Left lung (tissue), 10 donors: ENCODE data around the gene KLKB1. TPM values are rescaled to one million over a fixed set of nuclear protein-coding genes. Genes with fewer than 3 reads are reported as not detected.

Source experiments
- ATAC-seq: fragments of 200-7000 bp; cut with Tn5 transposase; one replicate; pipeline ENCODE4 v1.9.1; 2020; ENCODE audit warnings: moderate library complexity
- DNase-seq, 4 donors: peaks; one replicate each; pipeline ENCODE4 v3.0.0-alpha.2; 2013 to 2020
- H3K27ac ChIP-seq, 2 donors: fragments of 200-600 bp; sonication (generic) in 1 of 2; one replicate each; pipeline versions ENCODE4 v1.5.0 to v1.8.0; 2020 to 2021
- H3K27me3 ChIP-seq, 2 donors: fragments of 200-600 bp; sonication (generic) in 1 of 2; one replicate each; pipeline versions ENCODE4 v1.5.0 to v1.8.0; 2020 to 2021
- H3K36me3 ChIP-seq, 2 donors: fragments of 200-600 bp; sonication (generic) in 1 of 2; one replicate each; pipeline versions ENCODE4 v1.5.0 to v1.8.0; 2020 to 2021
- H3K4me1 ChIP-seq, 2 donors: fragments of 200-600 bp; one replicate each; pipeline ENCODE4 v1.8.0; 2021
- H3K4me3 ChIP-seq, 2 donors: fragments of 200-600 bp; sonication (generic) in 1 of 2; one replicate each; pipeline versions ENCODE4 v1.5.0 to v1.8.0; 2020 to 2021; ENCODE audit warnings: mild to moderate bottlenecking in 1 of 2
- H3K9me3 ChIP-seq, 2 donors: fragments of 200-600 bp; sonication (generic) in 1 of 2; one replicate each; pipeline versions ENCODE4 v1.5.0 to v1.8.0; 2020 to 2021
- intact Hi-C, 2 donors: fragments of 100-400 bp; cut with DNase I; formaldehyde crosslinking; loops; one replicate each; pipeline versions ENCODE4 v1.11.2 to v1.14.2; 2022
- polyA plus RNA-seq, 6 donors: library from polyadenylated mRNA; unstranded; fragments of 120-200 nt; gene quantifications; one replicate each; pipeline ENCODE4 v1.2.1, GENCODE V29; 2013; ENCODE audit not compliant: insufficient read length in 6 of 6
- total RNA-seq, 2 donors: library from RNA; stranded (reverse); fragmentation: NEBNext Ultra II Directional; extraction: Animal tissue kit (Norgen Biotek cat#: 25700); gene quantifications; one replicate each; pipeline ENCODE4 v1.2.1, GENCODE V29; 2021
- TF ChIP-seq, protein P1 (sequence below), 2 donors: fragments of 200-600 bp; sonication (generic) in 1 of 2; IDR thresholded peaks; one replicate each; pipeline versions ENCODE4 v1.5.0 to v1.8.0; 2021; ENCODE audit warnings: antibody characterized with exemption in 2 of 2
- donor health status: DM: no; HTN: yes; CAD: no.
- donor health status: DM: no; HTN: no; CAD: no.

Gene KLKB1
- total and polyA plus RNA-seq, 8 donors: 0.15 to 3.1 (median 1.2) TPM

DNA sequence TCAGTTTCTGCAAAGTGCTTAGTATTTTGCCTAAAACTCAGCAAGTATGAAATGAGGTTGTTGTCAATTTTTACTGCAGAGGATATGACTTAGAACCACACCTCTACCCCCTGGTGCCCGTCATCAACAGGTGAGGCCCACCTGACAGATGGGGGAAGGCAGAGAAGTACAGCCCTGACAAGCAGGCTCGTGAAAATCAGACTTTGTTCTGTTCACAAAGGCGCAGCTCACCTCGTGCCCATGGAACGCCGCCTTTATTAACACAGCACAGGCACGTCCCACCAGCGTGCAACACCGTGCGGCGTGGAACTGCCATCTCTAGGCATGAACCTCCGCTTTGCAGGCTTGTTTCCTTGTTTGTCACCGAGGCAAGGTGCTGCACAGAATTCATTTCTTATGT is 22.6 kb upstream of the KLKB1 start:
- intact Hi-C loops: no loop called here
- ATAC-seq (no peak), DNase-seq (peak in 1 of 4 donors; percentile 75)
- Histone ChIP-seq H3K36me3 (peaks cover 0 to 10% of the 10 kb centered on the region in 2 donors), H3K27me3 (no peaks in the 10 kb centered on the region), H3K9me3 (peaks cover 0 to 4% of the 10 kb centered on the region in 2 donors), H3K27ac (no peak overlapping the region), H3K4me1 (no peaks in the 10 kb centered on the region), H3K4me3 (no peak overlapping the region)
- TF ChIP-seq, protein P1, sequence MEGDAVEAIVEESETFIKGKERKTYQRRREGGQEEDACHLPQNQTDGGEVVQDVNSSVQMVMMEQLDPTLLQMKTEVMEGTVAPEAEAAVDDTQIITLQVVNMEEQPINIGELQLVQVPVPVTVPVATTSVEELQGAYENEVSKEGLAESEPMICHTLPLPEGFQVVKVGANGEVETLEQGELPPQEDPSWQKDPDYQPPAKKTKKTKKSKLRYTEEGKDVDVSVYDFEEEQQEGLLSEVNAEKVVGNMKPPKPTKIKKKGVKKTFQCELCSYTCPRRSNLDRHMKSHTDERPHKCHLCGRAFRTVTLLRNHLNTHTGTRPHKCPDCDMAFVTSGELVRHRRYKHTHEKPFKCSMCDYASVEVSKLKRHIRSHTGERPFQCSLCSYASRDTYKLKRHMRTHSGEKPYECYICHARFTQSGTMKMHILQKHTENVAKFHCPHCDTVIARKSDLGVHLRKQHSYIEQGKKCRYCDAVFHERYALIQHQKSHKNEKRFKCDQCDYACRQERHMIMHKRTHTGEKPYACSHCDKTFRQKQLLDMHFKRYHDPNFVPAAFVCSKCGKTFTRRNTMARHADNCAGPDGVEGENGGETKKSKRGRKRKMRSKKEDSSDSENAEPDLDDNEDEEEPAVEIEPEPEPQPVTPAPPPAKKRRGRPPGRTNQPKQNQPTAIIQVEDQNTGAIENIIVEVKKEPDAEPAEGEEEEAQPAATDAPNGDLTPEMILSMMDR (IDR thresholded peaks at IDR 0.05): no peak

DNA sequence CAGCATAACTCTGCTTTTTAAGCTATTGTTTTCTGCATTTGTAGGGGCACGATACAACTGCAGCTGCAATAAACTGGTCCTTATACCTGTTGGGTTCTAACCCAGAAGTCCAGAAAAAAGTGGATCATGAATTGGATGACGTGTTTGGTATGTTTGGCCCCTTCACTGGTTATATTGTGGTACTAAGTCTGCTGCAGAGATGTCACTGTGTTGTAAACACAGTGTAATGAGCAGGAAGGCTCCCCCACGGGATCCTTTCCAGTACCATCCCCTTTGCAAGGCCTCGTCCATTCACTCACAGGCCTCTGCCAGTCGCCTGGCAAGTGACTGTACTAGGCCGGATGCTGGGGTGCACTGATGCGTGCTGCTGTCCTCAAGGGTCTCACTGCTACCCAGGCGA is 22.2 kb upstream of the KLKB1 start:
- ATAC-seq (no peak), DNase-seq (no peak)
- Histone ChIP-seq H3K9me3 (peaks cover 0 to 4% of the 10 kb centered on the region in 2 donors), H3K36me3 (peaks cover 0 to 13% of the 10 kb centered on the region in 2 donors), H3K27ac (no peak overlapping the region), H3K4me1 (no peaks in the 10 kb centered on the region), H3K4me3 (no peak overlapping the region), H3K27me3 (no peaks in the 10 kb centered on the region)
- intact Hi-C loops: no loop called here
- TF ChIP-seq, protein P1 (IDR thresholded peaks at IDR 0.05): no peak

DNA sequence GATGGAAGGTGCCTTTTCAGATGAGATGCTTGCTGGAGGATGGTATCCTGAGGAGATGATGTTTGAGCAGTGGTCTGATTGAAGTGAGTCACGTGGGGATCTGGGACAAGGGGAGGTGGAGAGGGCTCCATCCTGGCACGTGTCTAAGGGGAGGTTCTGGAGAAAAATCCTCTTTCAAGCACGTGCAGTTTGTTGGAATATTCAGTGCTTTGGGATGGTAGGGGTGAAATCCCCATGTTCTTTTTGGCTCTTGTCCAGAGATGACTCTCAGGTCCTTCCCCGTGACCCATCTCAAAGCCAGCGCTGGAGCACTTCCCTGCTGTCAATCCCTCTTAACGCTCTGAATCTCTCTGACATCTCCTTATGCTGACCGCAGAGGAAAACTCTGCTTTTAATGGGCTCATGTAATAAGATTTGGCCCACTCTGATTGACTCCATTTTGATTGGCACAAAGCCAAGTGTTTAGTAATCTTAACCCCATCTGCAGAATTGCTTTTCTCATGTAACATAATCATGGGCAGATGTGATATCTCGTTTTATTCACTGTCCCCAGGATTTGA is 10.8 kb upstream of the KLKB1 start:
- ATAC-seq: no peak
- no peak for DNase-seq
- H3K27ac ChIP-seq: no peak overlapping the region
- no peak overlapping the region for H3K4me3 ChIP-seq
- H3K4me1 ChIP-seq: no peaks in the 10 kb centered on the region
- no peaks in the 10 kb centered on the region for H3K9me3 ChIP-seq
- no peaks in the 10 kb centered on the region for H3K27me3 ChIP-seq
- H3K36me3 ChIP-seq: no peaks in the 10 kb centered on the region
- TF ChIP-seq, protein P1 (IDR thresholded peaks at IDR 0.05): no peak
- intact Hi-C loops: no loop called here

DNA sequence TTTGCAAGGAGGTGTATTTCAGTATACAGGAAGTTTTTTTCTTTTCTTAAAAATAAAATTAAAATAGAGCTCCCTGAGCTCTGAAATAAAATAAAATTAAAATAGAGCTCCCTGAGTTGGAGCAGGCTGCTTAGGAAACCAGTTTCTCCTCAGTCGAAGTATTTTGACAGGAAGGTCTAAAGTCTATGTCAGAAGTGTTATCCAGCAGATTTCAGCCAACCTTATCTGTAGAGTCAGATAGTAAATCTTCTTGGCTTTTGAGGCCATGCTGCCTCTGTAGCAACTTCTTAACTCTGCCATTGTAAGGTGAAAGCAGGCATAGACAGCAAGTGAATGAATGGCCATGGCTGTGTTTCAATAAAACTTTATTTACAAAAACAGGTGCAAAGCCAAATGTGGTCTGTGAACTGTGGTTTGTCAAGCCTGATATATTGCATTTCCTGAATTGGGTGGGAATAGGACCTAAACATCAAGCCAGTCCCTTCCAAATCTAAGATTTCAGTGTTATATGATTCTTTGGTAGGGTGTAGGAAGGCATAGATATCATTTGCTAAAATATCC is 9.5 kb upstream of the KLKB1 start:
- no peaks in the 10 kb centered on the region for H3K36me3 ChIP-seq
- no peaks in the 10 kb centered on the region for H3K4me1 ChIP-seq
- DNase-seq (no peak), ATAC-seq (no peak)
- H3K4me3 ChIP-seq: no peak overlapping the region
- no peaks in the 10 kb centered on the region for H3K27me3 ChIP-seq
- no peaks in the 10 kb centered on the region for H3K9me3 ChIP-seq
- TF ChIP-seq, protein P1 (IDR thresholded peaks at IDR 0.05): no peak
- no peak overlapping the region for H3K27ac ChIP-seq
- intact Hi-C loops: no loop called here

DNA sequence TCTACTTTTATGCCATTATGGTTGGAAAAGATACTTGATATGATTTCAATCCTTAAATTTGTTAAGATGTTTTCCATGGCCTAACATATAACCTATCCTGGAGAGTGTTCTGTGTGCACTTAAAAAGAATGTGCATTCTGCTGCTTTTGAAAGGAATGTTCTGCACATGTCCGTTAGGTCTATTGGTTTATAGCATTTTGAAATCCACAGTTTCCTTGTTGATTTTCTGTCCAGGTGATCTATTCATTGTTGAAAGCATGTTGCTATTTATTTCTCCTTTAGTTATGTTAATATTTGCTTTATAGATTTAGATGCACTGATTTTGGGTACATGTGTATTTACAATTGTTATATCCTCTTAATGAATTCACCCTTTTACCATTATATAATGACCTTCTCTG is 5.7 kb upstream of the KLKB1 start:
- H3K36me3 ChIP-seq: no peaks in the 10 kb centered on the region
- H3K4me1 ChIP-seq: no peaks in the 10 kb centered on the region
- H3K27me3 ChIP-seq: no peaks in the 10 kb centered on the region
- TF ChIP-seq, protein P1 (IDR thresholded peaks at IDR 0.05): no peak
- no peak overlapping the region for H3K4me3 ChIP-seq
- ATAC-seq (no peak), DNase-seq (no peak)
- H3K27ac ChIP-seq: no peak overlapping the region
- intact Hi-C loops: no loop called here
- H3K9me3 ChIP-seq: peaks cover 0 to 18% of the 10 kb centered on the region in 2 donors
